Measurements from ENCODE around the gene CADPS2.

CADPS2 gene

DNA sequence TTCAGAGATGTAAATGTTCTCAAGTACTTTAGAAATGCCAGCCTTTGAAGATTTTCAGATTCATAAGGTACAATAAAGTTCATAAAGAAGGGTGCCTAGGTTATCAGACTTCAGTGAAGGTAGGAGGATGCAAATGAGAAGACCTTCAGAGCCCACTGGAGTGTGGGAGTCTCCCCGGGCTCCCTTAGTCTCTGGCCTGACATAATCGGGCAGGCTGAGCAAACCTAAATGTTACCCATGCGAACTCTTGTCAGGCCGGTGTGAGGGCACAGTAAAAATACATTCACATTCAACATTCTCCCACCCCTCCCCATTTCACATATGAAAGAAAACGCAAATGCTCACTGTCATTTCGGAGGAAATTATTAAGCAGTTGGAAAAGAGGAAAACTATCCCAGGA is 479.1 kb downstream of the CADPS2 start:
- in situ Hi-C loops (cut with MboI; ENCODE audit: low sequenced_read_pairs), result no loop called here

DNA sequence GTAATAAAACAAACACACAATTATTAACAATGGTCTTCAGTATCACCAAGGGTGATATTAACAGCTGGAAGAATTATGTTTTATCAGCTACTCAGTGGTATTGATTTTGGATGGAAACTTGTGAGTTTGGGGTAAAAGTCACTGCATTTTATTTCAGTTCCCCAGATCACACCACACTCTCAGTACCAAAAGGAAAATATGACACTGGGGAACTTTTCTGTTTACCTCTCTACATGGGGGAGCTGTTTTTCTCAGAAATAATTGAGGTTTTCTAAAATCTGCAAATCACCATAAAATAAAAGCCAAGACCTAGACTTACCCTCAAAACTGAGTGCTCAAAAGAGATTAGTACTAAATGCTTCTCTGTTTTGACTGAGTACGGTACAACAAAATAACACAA is 483.1 kb downstream of the CADPS2 start:
- in situ Hi-C loops (cut with MboI; ENCODE audit: low sequenced_read_pairs), result no loop called here

DNA sequence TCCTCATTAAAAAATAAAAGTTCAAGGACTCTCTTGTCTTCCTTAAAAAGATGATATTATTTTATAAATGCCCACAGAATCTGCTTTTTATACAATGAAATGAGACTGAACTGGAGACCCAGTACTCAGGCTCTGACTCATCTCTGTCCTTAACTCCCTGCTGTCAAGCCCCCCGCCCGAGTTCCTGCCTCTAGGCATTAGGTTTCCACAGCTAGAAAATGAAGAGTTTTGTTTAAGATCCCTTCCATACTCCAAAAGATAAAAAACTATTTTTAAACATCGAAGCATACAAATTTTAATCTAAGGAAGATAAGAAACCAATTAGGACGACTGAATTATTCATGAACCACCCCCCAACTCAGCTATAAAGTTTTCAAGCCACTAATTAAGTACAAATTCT is 484.0 kb downstream of the CADPS2 start:
- in situ Hi-C loops (cut with MboI; ENCODE audit: low sequenced_read_pairs), result no loop called here

DNA sequence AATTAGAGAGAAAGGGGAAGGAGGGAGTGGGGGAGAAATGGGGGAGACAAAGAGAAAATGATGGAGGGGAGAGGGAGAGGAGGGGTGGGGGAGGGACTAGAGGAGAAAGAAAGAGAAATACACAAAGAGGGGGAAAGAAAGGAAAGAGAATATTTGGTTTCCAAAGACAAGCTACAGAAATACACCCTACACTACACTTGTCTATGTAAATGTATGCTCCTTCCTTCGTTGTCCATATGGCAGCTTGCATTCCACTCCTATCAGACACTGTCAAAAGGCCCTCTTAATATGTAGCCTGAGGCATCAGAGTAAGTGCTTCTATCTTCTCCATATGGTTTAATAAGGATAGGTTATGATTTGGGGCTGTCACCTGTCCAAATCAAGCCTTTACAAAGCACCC is 488.9 kb downstream of the CADPS2 start:
- in situ Hi-C loops (cut with MboI; ENCODE audit: low sequenced_read_pairs), result no loop called here

DNA sequence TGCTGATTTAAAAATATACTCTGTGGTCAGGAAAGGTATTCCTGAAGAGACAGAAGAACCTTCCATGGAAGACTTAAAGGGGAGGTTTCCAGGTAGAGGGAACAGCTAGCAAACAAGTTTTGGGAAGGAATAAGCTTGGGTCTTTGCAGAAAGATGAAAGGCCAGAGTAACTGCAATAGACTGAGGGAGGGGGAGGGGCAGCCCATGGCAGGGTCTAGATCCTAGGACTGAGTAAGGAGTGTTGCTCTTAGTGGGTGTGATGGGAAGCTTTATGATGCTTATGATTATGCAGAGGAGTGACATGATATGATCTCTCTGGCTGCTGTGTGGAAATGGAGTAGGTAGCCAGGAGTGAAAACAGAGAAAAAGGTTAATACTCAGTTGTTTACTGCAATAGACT is 491.7 kb downstream of the CADPS2 start:
- in situ Hi-C loops (cut with MboI; ENCODE audit: low sequenced_read_pairs), result no loop called here

DNA sequence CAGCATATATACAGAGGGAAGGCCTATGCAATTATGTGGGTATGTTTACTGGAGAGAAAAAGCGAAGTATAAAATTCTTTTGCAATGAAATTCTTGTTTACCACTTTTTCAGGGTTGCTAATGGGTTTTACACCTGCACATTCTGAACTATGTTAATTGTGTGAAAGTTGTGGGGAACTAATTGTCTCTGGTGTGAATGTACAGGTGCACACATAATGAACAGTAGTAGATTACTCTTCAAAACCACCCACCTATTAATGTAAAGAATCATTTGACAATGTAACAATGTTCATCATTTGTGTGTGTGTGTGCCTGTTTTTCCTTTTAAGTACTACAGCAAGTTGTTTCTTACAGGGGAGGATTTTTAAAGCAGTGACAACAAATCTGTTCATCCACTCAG is 501.7 kb downstream of the CADPS2 start:
- in situ Hi-C loops (cut with MboI; ENCODE audit: low sequenced_read_pairs), result no loop called here

DNA sequence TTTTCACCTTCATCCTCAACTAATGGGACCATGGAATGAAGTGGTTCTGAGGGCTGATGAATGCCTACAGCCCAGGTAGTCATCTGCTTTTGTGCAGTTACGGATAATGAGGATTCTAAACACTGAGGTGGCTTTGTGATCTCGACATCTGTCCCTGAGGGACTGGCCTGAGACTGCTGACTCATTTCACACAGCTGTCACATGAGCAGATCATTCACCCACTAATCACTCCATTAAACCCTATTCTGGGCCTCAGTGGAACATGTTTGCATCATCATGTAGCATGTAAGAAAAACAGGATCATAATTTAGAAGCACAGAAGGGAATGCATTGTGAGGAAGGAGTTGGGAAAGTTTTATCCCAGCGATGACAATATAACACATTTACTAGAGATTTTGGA is 502.3 kb downstream of the CADPS2 start:
- in situ Hi-C loops (cut with MboI; ENCODE audit: low sequenced_read_pairs), result no loop called here

DNA sequence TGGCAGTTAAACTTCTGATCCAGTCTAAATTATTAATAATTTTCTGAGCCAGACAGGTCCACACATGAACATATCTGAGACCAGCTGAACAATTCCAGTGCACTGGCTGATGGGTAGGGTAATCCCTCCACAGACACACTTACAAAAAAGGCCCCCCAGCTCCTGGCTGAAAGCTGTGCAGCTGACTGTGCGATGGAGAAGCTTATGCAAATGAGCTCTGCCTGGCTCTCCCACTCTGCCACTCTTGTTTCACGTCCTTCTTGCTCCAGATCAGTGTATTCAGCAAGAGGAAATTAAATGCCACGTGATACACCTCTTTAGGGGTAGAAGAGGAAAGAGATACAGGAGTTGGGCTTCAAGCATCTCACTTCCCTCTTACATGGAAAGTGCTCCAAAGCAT is 505.3 kb downstream of the CADPS2 start:
- in situ Hi-C loops (cut with MboI; ENCODE audit: low sequenced_read_pairs), result no loop called here

DNA sequence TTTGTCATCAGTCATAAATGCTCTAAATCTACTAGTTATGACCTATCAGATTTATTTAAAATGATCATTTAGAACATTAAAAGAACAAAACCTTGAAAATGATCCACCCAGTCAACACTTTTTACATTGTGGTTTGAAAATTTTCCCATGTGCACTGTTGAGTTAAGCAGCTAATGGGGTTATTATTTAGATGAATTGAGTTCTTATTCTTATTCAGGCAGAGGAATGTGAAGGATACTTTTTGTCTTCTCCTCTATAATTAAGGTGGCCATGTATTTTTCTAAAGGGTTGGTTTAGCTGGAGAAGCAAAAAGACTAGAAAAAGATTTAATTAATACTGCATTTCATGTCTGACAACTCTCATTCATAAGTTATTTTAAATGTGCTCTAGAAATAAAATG is 506.8 kb downstream of the CADPS2 start:
- in situ Hi-C loops (cut with MboI; ENCODE audit: low sequenced_read_pairs), result no loop called here

DNA sequence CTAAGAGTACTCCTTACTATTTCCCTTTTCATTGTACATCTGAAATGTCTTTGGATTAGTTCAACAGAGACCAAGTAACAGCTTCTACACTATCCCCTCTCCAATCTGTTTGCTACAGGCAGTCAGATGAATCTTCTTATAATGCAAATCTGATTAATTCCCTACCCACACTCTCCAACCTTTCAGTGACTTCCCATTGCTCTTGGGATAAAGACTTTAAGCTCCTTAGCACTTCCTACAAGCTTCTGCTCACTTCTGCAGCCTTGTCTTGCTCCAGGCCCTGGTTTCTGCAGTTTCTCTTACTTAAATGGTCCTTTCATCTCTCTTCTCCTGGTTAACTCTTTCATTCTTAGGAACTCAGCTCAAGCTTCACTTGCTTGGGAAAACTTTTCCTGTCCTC is 516.5 kb downstream of the CADPS2 start:
- in situ Hi-C loops (cut with MboI; ENCODE audit: low sequenced_read_pairs), result no loop called here

DNA sequence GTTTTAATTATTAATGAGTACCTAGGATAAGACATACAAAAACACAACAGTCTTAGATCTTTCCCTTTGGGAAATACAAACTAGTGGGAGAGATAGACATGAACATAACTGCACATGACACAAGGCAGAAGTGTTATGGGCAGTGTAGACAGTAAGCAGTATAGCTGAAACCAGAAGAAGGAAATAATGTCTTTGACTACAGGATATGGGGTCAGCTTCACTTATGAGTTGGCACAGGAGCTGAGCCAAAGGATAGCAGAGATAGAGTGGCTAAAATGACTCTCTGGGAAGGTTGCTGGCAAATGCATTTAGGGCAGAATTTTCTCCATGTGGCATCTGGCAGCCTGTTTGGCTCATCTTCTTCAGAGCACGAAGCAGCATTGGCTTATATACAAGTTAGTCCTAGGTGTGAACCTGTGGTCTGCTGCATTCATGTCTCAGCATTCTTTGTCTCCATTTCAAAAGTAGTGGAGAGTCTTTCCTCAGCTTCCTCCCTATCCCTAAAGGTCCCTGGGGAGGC is 521.4 kb downstream of the CADPS2 start:
- in situ Hi-C loops (cut with MboI; ENCODE audit: low sequenced_read_pairs), result no loop called here

DNA sequence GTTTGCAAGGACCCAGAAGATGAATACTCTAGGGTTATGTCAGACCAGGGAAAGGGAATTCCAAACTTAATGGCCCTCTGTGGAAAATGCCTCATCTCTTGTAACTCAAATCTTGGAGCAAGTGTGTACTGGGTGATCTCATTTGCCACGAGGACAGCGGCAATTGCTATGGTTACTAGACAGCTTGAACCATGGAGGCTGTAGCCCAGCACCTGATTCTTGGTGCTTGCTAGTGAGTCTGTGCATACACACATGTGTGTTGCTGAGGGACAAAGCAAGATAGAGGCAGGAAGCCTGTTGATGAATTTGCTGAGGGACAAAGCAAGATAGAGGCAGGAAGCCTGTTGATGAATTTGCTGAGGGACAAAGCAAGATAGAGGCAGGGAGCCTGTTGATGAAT is 523.1 kb downstream of the CADPS2 start:
- in situ Hi-C loops (cut with MboI; ENCODE audit: low sequenced_read_pairs), result no loop called here

DNA sequence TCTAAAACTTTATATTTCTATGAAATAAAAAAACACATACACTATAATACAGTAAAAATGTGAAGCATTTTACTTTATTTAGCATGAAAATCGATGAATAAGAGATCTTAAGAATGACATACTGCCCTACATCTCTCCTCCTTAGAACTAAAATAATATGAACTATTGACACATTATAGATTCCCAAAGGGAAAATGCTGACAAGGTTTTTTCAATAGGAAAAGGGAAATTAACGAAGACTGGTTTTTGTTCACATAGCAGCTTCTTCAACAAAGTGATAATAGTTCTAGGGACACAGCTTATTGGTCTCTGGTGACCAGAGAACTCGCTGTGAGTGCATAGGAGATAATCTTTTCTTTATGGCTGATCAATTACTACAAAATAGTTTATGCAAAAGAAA is 523.8 kb downstream of the CADPS2 start:
- in situ Hi-C loops (cut with MboI; ENCODE audit: low sequenced_read_pairs), result no loop called here

DNA sequence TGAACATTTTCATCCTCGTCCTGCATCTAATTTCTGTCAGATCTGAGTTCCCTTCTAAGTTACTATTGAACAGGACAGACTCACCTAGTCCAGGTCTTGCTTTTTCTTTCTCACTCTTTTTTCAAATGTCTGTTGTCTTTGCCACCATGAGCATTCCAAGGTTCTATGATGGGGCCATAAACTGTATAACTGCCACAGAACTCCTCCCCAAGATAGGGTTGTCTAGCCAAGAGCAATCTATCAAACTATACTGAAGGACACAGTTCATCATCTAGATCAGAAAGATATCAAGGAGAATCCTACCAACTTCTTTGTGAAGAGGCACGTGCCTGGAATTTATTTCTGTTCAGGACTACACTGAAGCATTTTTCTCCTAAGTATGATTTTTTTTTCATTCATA is 531.6 kb downstream of the CADPS2 start:
- in situ Hi-C loops (cut with MboI; ENCODE audit: low sequenced_read_pairs), result no loop called here

DNA sequence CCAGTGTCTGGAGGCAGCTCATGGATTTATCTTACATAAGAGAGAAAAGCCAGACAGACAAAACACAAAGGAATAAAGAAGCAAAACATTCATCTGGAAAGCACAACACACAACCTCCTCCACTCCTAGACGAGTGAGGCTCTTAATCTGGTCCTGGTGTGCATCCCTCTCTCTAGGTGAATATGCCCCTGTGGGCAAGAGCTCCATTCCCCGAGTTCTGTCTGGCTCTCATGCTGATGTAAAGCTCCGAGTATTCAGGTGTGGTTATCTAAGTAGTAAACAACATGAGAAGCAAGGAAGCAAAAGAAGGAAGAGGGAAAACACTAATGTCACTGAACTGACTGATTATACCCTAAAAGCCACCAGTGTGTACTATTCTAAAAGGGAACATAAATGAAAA is 533.8 kb downstream of the CADPS2 start:
- in situ Hi-C loops (cut with MboI; ENCODE audit: low sequenced_read_pairs), result no loop called here

DNA sequence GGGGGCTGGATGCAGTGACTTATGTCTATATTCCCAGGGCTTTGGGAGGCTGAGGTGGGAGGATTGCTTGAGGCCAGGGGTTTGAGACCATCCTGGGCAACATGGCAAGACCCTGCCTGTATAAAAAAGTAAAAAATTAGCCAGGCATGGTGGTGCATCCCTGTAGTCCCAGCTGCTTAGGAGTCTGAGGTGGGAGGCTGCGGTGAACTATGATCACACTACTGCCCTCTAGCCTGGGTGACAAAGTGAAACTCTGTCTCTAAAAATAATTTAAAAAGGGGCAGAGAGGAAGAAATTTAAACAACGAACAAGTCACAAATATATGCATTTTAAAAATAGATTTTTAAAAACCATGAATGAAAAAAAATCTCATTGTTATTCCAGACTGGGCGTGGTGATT is 535.6 kb downstream of the CADPS2 start:
- in situ Hi-C loops (cut with MboI; ENCODE audit: low sequenced_read_pairs), result no loop called here

DNA sequence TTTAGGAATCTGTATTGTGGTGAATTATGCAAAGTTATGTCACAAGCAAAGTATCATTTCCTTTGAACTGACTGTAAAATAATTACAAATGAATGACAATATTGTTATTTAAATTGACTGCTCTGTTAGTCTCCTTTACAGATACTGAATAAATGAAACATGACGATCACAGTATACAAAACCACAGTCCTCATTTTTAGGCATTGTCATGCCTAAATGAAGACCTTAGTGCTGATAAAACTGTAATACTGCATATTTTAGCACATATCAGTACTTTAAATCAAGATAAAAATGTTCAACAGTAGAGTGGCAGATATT is 542.0 kb downstream of the CADPS2 start:
- in situ Hi-C loops (cut with MboI; ENCODE audit: low sequenced_read_pairs), result no loop called here

DNA sequence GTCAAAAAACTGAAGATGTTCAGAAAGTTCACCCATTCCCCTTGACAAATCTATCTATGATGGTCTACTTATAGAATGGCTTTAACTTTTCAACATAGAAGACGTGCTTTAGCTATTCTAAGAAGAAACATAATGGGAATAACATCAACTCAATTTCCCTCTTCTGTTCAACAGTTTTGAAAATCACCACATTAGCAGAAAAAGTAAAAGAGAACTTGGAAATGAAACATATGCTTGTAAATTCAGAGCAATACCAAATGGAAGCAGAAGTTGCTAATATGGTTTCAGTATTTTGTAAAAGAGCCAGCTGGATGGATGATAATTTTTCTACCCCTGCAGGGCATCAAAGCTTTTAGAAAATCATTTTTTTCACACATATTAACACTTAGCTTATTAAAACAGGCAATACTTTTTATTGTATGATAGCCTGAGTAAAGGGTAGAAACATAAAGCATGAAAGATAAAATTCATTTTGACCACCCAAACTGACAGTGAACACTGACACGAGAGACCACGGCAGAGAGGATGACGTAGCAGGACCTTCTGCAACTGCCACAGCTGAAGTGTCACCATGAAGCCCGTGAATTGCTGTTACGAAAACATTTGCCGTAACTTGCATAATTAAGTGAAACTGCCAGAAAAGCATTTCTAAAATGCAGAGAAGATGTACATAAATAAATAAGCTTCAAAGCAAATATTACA is 542.5 kb downstream of the CADPS2 start:
- in situ Hi-C loops (cut with MboI; ENCODE audit: low sequenced_read_pairs), result no loop called here

DNA sequence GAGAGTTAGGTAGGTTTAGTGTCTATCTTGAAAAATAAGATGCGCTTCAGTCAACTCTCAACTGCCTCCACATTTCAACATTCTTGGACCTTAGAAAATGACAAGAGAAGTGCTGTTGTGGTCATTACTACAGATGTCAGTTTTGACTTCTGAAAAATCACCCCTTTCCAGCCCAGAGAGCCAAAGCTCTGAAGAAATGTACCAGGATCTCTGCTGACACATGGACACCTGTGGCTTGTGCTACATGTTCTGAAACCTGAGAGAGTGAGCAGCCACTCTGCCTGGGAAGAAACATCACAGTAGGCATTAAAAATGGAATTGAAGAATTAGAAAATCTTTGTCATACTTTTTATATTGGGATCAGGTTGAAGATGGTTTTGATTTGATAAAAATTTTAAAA is 545.8 kb downstream of the CADPS2 start:
- in situ Hi-C loops (cut with MboI; ENCODE audit: low sequenced_read_pairs), result no loop called here

DNA sequence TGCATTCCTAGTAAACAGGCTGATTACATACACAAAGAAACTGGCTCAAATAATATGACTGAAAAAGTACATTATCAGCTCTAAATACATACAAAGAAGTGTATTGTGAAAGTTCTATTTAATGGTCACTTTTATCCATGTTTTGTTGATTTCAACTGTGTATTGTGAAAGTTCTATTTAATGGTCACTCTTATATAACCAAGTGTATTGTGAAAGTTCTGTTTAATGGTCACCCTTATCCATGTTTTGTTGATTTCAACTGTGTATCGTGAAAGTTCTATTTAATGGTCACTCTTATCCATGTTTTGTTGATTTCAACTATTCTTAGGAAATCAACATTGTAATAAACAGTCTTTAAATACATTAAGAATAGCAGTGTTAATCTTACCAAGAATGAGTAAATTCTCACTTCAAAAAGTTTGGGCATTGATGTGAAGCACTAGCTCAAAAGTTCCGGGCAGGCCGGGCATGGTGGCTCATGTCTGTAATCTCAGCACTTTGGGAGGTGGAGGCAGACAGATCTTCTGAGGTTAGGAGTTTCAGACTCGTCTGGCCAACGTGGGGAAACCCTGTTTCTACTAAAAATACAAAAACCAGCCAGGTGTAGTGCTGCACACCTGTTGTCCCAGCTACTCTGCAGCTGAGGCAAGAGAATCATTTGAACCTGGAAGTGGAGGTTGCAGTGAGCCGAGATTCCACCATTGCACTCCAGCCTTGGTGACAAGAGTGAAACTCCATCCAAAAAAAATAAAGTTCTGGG is 546.9 kb downstream of the CADPS2 start:
- in situ Hi-C loops (cut with MboI; ENCODE audit: low sequenced_read_pairs), result no loop called here

DNA sequence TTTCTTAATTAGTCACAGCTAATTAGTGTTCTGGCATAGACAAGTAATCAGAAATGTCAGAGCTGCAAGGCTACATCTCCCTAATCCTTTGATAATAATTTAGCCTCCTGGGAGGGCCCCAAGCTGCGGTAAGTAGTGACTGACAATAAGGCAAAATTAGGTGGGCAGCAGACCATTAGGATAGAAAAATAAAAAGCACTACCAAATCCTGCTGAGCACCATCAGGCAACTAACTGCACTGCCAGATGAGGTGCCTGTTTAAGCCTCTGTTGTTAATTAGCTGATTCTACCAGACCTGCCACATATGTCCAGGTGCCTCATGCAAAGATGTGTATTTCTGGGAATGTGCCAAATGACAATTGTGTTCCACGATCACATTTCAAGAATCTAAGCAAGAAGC is 549.2 kb downstream of the CADPS2 start:
- in situ Hi-C loops (cut with MboI; ENCODE audit: low sequenced_read_pairs), result no loop called here

DNA sequence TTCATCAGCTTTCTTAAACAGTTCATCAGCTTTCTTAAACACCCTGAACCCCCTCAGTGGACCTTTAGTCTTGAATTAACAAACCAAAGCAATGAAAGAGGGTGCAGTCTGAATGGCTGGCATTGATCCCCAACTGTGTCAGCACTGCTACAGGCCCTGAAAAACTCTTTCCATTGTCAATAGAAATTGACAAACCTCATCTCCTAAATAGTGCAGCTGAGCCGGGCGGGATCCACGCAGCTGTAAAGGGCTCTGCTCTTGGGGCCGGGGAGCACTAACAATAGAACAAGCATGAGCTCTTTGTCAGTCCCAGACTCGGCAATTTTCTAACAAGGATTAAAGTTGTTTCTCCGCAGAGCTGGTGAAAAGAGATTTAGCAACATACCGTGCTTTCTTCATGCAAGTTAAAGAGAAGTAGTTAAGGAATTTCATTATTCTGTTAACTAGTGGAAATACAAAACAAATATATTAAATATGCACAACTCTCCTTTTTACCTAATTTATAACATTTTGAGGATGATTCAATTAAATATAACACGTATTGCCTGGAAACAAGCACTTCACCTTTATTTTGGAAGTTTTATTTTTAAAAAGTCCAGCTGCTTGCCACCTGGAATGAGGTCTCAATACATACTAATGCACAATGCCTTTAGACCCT is 557.0 kb downstream of the CADPS2 start:
- in situ Hi-C loops (cut with MboI; ENCODE audit: low sequenced_read_pairs), result no loop called here

Data from HL-60/S4 treated with retinoic acid at 250 ng/mL for 4 days and 3 days (cell line).